SHP77 treated with DMSO at 0.1 percent for 48 hours (cell line): ENCODE results near the gene TTLL11.

ENCODE experiments used
- DNase-seq: peaks from one replicate; lab custom pipeline; 2025; lab: John Stamatoyannopoulos, UW

The TTLL11 gene

DNA sequence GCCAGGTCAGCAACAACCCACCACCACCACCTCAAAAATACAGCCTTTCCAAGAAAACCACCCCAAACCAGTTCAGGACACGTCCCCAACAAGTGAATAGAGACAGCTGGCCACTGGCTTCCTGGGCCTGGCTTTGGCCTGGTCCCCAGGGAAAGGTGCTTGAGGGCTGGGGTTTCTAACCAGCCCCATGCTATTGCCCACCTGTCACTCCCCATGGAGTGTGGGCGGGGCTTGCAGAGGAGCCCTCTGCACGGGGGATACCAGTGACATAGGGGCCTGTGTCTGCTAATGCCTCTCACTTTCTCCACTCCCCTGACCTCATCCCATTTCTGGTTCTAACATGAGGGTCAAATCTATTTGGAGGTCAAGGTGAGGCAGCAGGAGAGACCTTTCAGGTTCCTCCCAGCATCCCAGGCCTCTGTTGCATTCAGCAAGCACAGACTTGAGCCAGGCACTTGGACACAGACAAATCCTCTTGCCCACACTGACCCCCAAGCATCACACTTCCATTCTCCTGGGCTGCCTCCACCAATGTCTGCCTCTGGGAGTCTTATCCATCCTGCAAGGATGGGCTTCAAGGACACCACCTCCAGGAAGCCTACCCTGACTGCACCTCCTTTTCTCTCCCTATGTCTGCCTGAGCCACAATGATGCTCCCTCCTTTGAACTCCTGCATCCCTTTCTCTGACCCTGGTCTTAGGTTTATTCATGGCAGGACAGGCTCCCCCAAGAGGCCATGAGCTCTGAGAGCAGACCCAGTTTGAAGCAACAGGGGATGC lies 16.1 kb upstream of the TTLL11 start:
- no peak for DNase-seq

DNA sequence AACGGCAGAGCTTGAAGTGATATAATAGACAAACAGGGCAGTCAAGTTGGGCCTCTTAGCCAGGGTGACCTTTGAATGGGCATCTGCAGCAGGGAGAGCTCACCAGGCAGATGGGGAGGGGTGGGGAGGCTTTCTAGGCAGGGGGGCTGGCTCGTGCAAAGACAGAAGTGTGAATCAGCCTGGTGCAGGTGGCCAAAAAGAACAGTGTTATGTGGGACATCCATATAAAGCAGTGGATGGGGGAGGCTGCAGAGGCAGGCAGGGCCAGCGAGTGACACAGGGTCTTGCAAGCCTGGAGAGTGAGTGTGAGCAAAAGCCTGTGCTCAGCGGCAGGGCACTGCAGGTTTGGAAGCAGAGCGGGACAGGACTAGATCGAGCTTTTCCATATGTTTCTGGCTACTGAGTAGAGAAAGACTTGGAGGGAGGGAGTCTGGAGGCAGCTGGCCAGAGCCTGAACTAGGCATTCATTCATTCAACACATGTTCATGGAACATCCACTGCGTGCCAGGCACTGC lies 14.2 kb upstream of the TTLL11 start:
- DNase-seq = peak; percentile 7

DNA sequence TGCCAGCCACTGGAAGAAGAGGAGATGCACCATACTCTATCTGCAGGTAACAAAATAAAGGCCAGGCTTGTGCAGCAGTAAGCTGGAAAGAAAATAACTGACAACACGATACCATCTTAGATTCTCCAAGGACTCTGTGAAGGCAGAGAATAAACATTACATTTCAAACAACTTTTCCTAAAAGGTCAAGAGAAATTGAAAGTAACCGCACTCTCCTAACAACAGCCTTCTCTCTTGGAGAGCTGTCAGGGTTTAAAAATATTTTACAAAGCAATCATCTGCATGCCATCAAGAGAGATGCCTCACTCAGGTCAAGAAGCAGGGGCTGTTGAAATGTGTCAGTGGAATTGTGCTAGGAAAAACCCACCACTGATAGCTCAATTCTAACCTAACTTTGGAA lies 13.5 kb upstream of the TTLL11 start:
- no peak for DNase-seq

DNA sequence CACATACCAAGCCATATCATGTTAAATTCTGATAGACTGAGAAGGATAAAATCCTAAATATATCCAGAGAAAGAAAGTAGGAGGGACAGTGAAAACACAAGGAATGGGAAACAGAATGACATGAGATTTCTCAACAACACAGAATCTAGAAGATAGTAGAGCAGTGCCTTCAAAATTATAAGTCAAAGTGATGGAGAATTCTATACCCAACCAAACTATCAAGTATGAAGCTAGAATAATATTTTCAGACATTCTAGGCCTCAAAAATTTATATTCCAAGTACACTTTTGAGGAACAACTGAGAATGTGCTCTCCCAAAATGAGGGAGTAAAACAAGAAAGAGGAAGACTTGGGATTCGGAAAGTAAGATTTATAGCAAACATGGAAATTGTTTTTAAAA lies 10.9 kb upstream of the TTLL11 start:
- DNase-seq = no peak

DNA sequence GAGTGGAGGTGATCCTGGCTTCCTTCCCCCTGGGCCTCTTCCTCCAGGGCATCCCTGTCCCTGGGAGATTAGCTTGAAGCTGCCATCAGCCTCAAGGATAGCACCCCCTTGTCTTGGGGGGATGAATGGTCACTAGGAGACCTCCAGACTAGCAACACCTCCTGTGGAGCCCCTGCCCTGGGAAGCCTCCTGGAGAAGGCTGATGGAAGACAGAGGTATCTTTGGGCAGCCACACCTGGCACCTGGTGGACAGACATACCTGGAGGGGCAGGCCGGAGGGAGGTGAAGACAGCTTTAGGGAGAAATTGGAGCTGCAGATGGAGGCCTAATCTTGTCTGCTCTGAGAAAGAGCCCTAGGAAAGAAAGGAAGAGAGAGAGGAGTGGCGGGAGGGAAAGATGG lies 9.0 kb upstream of the TTLL11 start:
- no peak for DNase-seq

DNA sequence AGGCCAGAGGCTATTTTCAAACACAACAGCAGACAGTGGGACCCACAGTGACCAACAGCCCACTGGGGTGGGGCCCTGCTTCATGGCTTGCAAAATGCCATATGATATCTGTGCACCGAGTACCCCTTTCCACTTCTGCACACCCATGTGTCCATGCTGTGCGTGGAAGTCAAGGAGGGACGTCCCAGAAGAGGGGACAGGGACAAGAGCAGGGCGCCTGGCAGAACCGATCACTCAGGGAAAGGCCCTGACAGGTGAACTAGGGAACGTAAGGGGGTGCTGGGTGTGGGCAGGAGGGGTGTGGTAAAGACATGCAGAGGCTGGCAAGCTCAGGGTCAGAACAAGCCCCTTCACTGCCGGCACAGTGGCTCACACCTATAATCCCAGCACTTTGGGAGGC lies 7.6 kb upstream of the TTLL11 start:
- DNase-seq = no peak

DNA sequence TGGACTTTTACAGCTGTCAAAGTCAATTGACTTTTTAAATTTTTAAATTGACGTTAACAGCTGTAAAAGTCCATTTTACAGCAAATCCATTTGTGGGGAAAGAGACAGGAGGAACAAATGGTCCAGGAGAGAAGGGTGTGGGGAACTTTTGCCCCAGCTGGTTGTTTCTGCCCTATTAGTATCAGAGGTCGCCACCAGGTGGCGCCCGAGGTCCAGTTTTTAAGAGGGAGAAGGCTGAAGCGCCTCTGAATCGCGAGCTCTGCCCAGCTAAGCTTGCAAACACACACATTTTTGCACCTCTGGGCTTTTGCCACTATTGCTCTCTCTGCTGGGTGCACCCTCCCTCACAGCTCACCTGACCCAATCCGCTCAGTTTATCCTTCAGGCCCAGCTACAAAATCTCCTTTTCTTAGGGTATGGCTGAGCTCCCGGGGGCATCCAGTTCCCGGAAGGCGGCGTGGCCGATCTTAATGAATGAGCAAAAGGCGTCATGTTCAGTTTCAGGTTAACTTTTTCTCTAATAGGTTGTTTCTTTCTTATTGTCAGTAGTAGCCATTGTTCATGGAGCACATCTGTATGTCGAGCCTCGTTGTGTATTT lies 6.3 kb upstream of the TTLL11 start:
- DNase-seq = peak; percentile 43

DNA sequence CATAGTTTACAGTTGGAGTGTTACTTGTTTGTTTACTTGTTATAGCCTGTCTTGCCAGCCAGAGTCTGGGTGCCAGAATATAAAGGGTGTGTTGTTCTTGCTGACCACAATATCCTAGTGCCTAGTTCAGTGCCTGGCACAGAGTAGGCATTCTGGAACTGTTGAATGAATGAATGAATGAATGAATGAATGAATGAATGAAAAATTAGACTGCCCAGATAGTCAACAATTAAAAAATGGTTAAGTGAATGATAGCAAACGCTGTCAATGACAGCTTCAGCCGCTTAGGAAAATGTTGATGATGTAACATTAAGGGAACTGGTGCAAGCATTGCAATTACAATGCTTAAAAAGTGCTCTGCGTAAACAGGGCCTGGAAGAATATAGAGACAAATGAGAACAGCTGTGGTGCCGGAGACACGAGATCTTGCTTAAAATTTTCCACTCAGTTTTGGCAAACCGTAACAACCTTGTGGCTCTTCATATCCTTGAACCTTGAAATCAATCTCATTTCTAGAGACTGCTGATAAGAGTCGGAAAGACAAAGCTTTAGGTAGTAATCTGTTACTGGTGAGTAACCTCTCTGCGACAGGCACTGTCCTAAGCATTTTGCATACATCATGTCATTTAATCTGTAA lies 4.7 kb upstream of the TTLL11 start:
- no peak for DNase-seq

DNA sequence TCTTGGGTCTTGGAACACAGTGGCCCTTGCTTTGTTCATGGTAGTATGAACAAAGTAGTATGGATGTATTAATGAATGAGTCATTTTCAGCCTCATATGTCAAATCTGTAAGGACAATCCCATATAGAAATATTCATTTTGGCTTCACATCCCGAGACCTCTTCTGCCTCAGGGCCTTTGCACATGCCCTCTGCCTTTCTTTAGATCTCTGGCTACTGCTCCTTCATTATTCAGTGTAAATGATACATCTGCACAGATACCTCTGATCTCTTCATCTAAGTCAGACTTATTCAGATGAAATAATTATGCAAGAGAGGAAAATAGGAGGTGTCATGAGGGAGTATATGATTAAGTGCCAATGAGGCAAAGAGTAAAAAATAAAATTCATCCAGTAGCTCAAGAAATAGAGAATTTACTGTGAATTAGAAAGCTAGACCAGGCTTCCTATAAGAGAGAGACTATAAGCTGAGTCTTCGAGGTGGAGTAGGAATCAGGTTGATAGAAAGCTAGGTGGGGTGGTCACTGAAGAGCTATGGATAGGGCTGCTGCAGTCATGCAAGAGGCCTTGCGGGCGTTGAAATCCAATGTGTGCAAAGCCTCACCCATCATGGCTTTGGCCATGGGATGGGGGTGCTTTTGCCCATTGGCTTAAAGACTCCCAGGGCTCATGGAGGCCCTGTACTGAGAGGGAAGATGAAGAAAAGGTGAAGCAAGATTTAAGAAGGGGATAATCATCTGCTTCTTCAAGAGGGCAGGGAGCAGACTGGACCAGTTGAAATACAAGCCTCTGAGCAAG lies 3.7 kb upstream of the TTLL11 start:
- no peak for DNase-seq

DNA sequence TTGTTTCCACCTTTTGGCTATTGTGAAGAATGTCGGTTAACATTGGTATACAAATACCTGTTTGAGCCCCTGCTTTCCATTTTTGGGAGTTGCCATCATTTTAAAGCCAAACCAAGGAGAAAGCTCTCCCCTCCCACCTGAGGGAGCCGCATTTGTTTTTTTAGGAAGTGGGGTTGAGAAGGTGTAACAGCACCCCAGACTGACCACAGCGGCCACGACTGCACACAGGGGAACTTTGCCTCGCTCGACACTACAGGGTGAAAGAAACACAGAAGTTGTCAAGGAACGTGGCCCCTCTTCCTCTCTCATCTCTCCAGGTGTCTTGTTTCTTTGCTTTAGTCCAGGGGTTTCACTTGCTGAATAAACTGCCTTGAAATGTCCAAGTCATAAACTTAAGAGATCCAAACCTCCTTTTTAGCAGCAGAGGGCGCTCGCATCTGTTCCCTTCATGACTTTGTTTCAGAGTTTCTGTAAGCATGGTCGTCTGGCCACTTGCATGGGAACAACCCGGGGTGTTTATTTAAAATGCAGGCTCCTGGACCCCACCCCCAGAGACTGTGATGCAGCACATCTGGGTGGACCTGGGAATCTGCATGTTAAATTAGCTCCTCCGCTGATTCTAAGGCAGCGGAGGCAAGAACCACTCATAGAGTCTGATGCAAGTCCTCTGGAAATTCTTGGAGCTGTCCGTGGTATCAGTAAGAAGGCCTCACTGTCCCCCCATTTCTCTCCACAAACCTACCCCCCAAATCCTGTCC lies 2.1 kb upstream of the TTLL11 start:
- DNase-seq = peak; percentile 29

DNA sequence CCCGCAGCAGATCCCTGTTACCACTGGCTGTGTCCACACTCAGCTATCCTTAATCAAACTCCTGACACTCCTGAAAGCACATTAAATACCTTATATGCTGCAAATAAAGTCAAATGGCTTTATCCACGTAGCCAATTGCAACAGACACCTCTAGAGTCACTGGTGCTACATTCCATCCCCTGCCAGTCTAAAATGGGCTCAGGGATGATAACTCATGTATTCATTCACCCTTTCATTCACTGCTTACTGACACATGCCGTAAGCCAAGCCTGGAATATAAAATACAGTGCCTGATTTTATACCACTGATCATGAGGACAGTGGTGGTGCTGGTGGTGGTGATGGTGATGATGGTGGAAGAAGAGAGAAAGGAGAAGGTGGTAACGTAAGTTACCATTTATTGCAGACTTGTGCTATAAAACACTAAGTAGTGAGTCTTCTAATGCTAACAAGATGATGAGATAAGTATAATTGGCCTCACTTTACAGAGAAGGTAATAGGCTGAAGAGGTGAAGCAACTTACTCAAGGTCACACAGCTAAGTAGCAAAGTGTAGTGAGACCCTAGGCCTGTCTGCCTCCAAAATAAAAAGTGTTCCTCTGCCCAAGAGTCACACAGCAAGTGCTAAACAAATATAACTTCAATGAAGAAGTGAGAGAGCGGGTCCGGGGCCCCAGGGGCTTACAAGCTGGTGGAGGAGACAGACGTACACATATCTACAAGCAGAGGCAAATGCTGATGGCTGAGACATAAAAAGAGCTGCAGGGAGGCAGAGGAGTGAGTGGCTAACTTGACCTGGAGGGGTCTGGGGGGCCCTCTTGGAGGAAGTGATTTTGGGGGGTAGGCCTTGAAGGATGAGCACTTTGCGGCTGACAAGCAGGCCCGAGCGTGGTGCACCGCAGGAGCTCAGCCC lies 1.2 kb downstream of the TTLL11 start:
- DNase-seq = no peak

DNA sequence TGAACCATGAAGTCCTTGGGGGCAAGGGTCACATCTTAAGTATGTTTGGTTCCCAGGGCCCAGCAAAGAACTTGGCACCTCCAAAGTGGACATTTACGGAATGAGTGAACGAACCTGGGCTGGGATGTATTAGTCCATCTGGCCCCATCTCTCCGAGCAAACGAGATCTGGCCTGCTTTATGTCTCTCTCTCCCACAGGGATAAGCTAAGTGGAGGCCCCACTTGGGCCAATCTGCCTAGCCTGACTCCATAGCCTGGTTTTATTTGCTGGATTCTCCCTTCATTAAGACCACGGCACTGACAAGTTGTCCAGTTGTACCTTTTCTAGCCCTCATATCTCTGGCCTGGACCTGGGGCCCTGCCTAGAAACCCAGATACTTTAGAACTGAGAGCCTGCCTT lies 2.1 kb downstream of the TTLL11 start:
- DNase-seq = no peak

DNA sequence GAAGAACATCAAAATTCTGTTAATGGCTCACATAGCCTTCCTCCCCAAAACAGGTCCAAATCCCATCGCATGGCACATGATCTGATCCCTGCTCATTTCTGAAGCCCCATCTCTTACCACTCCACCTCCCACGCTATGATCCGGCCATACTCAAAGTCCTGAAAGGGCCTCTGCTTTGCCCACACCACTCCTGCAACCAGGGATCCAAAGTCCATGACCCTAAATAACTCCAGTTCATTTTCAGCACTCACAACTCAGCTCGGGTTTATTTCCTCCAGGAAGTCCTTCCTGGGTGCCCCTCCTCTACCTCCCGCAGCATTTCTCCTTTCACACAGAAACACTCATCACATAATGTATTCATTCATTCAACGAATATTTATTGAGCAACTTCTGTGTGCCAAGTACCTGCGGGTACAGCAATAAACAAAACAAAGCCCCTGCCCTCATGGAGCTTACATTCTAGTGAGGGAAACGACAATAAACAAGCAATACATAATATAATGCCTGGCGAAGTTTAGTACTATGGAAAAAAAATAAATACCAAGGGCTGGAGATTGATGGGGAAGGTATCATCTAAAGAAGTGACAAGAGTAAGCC lies 2.7 kb downstream of the TTLL11 start:
- no peak for DNase-seq

DNA sequence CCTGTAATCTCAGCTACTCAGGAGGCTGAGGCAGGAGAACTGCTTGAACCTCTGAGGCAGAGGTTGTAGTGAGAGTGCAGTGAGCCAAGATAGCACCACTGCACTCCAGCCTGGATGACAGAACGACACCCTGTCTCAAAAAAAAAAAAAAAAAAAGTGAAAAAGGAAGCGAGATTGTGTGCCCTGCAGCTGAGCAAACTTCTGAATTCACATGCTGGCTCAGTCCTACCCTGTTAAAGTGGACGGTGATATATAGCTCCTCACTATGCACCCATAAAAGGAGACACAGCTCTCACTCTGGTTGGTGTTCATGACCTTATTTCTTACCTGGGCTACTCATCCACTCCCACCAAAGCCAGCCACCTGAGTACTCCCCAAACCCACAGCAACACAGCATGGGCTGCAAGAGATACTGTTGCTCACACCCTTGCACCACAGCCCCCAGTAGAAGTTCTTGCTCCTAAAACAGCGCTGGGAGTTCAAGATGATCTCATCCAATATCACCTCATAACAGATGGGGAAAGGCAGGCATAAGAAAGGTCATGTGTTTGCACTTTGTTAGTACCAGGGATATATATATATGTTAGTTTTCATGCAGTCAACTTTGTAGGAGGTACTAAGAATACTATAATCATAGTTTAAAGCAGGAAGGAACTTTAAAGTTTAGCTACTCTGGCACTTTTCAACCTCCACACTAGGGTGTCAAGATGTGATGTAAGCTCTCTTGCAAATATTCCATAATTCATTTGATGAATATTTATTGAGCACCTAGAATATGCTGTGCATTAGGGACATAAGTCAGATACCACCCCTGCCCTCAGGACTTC lies 4.0 kb downstream of the TTLL11 start:
- no peak for DNase-seq

DNA sequence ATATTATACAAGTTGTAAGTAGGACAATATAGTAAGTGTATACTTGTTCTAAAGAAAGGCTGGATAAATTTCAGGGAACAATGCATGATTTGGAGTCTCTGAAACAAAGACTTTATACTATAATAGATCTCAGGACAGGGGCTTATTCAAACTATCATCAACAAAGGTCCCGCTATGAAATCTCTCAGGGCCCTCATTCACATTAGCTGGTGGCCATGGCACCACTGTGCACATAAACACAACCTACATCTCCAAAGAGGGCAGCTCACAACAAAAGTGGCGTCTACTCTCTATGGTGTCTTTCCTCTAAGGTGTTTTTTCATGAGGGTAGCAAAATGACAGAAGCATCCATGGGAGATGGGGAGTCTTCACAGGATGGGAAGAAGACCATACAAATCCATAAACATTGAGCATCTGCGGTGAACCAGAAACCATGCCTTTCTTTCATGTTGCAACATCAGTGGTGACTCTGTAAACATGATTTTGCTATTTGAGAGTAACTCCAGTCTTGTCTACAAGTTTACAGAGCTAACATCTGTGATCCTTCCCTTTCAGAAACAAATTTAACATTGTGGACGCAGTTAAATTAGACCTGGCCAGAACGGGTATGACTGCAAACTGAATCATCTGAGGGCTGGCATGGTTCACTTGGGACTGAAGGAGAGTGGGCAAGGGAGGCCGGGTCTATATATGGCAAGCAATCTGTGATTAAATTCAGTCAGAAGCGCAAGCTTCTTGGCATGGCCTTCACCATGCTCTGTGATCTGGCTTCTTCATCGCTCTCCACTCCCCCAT lies 5.5 kb downstream of the TTLL11 start:
- no peak for DNase-seq

DNA sequence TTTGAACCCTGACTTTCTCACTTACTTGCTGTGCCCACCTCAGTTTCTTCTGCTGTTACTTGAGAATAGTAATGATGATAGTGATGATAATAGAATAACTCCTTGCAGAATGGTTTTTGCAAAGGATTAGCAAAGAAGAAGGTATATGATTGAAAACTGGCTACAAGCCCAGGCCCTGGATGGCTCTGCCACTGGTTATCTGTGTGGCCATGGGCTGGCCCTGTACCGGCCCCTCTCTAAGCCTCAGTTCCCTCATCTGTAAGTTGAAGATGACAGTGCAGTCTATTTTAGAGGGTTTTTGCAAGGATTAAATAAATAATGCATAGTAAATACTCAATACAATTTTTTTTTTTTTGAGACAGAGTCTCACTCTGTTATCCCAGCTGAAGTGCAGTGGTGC lies 6.2 kb downstream of the TTLL11 start:
- no peak for DNase-seq

DNA sequence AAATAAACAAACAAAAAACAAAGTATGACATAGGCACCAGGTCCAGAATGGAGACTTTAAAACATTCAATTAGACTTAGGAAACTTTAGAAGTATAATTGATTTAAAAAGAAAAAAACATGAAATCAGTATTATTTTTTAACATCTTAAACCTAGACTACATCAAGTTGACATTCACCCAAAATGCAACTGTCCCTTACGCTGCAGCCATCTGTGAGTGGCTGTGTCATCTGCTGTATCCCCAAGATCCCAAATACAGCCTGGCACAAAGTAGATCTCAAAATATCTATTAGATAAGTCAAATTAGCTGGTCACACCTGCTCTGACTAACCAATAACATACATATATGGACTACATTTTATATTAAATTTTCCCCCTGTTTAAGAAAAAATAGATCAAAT lies 7.8 kb downstream of the TTLL11 start:
- no peak for DNase-seq

DNA sequence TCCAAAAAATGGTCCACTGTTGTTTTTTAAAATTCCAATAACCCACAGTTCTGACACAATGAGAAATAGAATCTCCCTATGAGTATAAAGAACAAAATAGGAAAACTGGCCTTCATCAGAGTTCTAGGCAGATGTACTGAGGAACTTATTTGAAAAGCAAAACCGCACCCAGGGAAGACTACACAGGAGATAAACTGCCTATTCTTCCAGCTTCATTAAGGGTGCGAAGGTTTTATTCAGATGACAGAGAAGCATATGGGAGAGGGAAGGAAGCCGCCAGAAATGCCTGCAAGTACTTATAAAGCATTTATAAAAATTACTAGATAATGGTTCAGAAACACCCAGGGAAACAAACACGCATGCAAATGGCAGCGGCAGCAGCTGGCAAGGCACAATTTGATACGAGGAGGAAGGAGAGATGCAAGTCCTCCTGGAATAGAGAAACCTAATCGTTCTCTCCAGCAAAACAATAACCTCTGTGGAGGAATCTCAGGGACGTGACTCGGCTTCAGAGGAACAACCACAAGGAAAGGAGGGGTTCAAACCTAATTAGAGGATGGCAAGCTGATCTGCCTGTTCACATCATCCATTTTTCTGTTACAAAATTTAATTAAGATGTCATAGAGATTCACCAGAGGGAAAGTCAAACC lies 9.0 kb downstream of the TTLL11 start:
- no peak for DNase-seq
